ENCODE data around the gene HOXD9. TPM values are rescaled to one million over a fixed set of nuclear protein-coding genes. Genes with fewer than 3 reads are reported as not detected.

Gene HOXD9
- total RNA-seq, 1 experiment from 2014 or later: not detected

- no peak for TF ChIP-seq PRDM15 (CRISPR knock-in tag; IDR thresholded peaks at IDR 0.05)
- no peak for TF ChIP-seq RELA (CRISPR knock-in tag; IDR thresholded peaks at IDR 0.05; ENCODE audit: borderline replicate concordance)
- TF ChIP-seq ESRRA (CRISPR knock-in tag; IDR thresholded peaks at IDR 0.05; ENCODE audit: borderline replicate concordance): no peak
- no peak for TF ChIP-seq FOXP1 (CRISPR knock-in tag; IDR thresholded peaks at IDR 0.05; ENCODE audit: borderline replicate concordance)
- TF ChIP-seq USF1 (CRISPR knock-in tag; IDR thresholded peaks at IDR 0.05): no peak
- no peak for TF ChIP-seq SMAD3 (CRISPR knock-in tag; IDR thresholded peaks at IDR 0.05; ENCODE audit: borderline replicate concordance)
- no peak for TF ChIP-seq ZNF263 (CRISPR knock-in tag; IDR thresholded peaks at IDR 0.05; ENCODE audit: low read depth)
- TF ChIP-seq FOXK1 (CRISPR knock-in tag; IDR thresholded peaks at IDR 0.05): no peak
- TF ChIP-seq ZNF532 (CRISPR knock-in tag; IDR thresholded peaks at IDR 0.05; ENCODE audit: borderline replicate concordance): no peak
- no peak for TF ChIP-seq ZSCAN18 (CRISPR knock-in tag; IDR thresholded peaks at IDR 0.05)
- TF ChIP-seq JAZF1 (CRISPR knock-in tag; IDR thresholded peaks at IDR 0.05): no peak
Observed at GRCh38 chr2:176089843-176090395, 32.6 kb upstream of the HOXD9 start (continued).

GRCh38 chr2:176090862-176091261 is 31.7 kb upstream of the HOXD9 start:
- no peak overlapping the region for H3K4me3 Mint-ChIP-seq
- no peak for TF ChIP-seq ZNF671 (CRISPR knock-in tag; IDR thresholded peaks at IDR 0.05)
- no peak for DNase-seq (ENCODE audit: low spot score)
- peaks cover 52% of the 10 kb centered on the region for H3K4me1 Mint-ChIP-seq
- peaks cover 9% of the 10 kb centered on the region for H3K36me3 Mint-ChIP-seq
- H3K9me3 Mint-ChIP-seq: no peaks in the 10 kb centered on the region
- no peak for ATAC-seq
- ChIA-PET POLR2A (no interaction called here), CTCF (interaction anchor here (0.9 kb wide), 1 partner anchor 14 kb away, joined by 3 read pairs; no protein-coding TSS in a partner anchor)
- peaks cover 97% of the 10 kb centered on the region for H3K27me3 Mint-ChIP-seq (ENCODE audit: low read depth)
- H3K27ac Mint-ChIP-seq: no peak overlapping the region

All from WTC11 (cell line).